Spleen (tissue), 11 donors: ENCODE results near the gene PHLDB2. TPM values are rescaled to one million over a fixed set of nuclear protein-coding genes. Genes with fewer than 3 reads are reported as not detected.

Experiments used
- DNase-seq: peaks from one replicate; pipeline ENCODE4 v3.0.0-alpha.2; 2020
- H3K27ac ChIP-seq, 8 donors: fragments of 200-600 bp; sonication (generic) in 7 of 8; 1 replicate in 4 of 8; 2 replicates in 4 of 8; pipeline versions ENCODE4 v1.5.0 to v1.8.0; 2016 to 2021; ENCODE audit warnings: inconsistent platforms in 4 of 8, mild to moderate bottlenecking in 4 of 8, moderate library complexity in 1 of 8
- H3K27me3 ChIP-seq, 7 donors: fragments of 200-600 bp; sonication (generic) in 6 of 7; replicated peaks in 1 of 7; 1 replicate in 4 of 7; 2 replicates in 3 of 7; pipeline versions ENCODE4 v1.5.0 to v1.8.0; 2016 to 2021; ENCODE audit warnings: inconsistent platforms in 3 of 7, mild to moderate bottlenecking in 1 of 7
- H3K36me3 ChIP-seq, 6 donors: fragments of 200-600 bp; sonication (generic) in 5 of 6; 1 replicate in 4 of 6; 2 replicates in 2 of 6; pipeline versions ENCODE4 v1.5.0 to v1.8.0; 2016 to 2021; ENCODE audit warnings: inconsistent platforms in 2 of 6
- H3K4me1 ChIP-seq, 6 donors: fragments of 200-600 bp; sonication (generic) in 5 of 6; 1 replicate in 3 of 6; 2 replicates in 3 of 6; pipeline versions ENCODE4 v1.5.0 to v1.8.0; 2016 to 2021; ENCODE audit warnings: inconsistent platforms in 3 of 6
- H3K4me3 ChIP-seq, 8 donors: fragments of 200-600 bp; sonication (generic) in 7 of 8; 1 replicate in 4 of 8; 2 replicates in 4 of 8; pipeline versions ENCODE4 v1.5.0 to v1.8.0; 2016 to 2021; ENCODE audit warnings: inconsistent platforms in 4 of 8, mild to moderate bottlenecking in 4 of 8, moderate library complexity in 2 of 8
- H3K9me3 ChIP-seq, 8 donors: fragments of 200-600 bp; sonication (generic) in 7 of 8; 1 replicate in 4 of 8; 2 replicates in 4 of 8; pipeline versions ENCODE4 v1.5.0 to v1.8.0; 2016 to 2021; ENCODE audit warnings: inconsistent platforms in 4 of 8
- POLR2A ChIP-seq, 3 donors: fragments of 450-650 bp; IDR thresholded peaks; one replicate each; pipeline ENCODE4 v1.5.1; 2017; ENCODE audit warnings: antibody characterized with exemption in 3 of 3, mild to moderate bottlenecking in 1 of 3
- POLR2AphosphoS5 ChIP-seq, 3 donors: sonication (generic); formaldehyde crosslinking; IDR thresholded peaks; one replicate each; pipeline ENCODE4 v1.5.1; 2017; ENCODE audit warnings: antibody characterized with exemption in 3 of 3
- WGBS, 5 donors: extraction: QIAGEN DNeasy Blood & Tissue Kit in 3 of 5; methylation state at CpG; one replicate each; pipeline versions ENCODE4 v1.1.5 to v1.1.7; 2013 to 2018; 5-methylcytosine and 5-hydroxymethylcytosine counted together
- intact Hi-C: fragments of 100-400 bp; cut with DNase I; formaldehyde crosslinking; loops from one replicate; pipeline ENCODE4 v1.15.0; 2023; ENCODE audit warnings: low total_unique reads
- polyA plus RNA-seq, 3 donors: library from polyadenylated mRNA; stranded (reverse); fragments of 200-250 nt; gene quantifications; one replicate each; pipeline ENCODE4 v1.2.1, GENCODE V29; 2013
- total RNA-seq, 7 donors: library from RNA; depleted of rRNA in 3 of 7; stranded (reverse); fragments of >200 nt in 3 of 7; fragmentation: NEBNext Ultra II Directional in 4 of 7; extraction: Animal tissue kit (Norgen Biotek cat#: 25700) in 4 of 7; gene quantifications; one replicate each; pipeline versions ENCODE4 v1.1.0 to v1.2.1, GENCODE V29; 2016 to 2021
- TF ChIP-seq, protein P1 (sequence below), 11 experiments: fragments of 200-600 bp in 7 of 11; fragments of 450-650 bp in 4 of 11; sonication (generic) in 4 of 11; IDR thresholded peaks in 8 of 11; conservative IDR thresholded peaks in 3 of 11; 1 replicate in 7 of 11; 2 replicates in 4 of 11; pipeline versions ENCODE4 v1.4.0 to v1.8.0; 2016 to 2021; ENCODE audit warnings: antibody characterized with exemption in 11 of 11, inconsistent platforms in 4 of 11, mild to moderate bottlenecking in 1 of 11
- donor health status: healthy with polysubstance abuse.
- donor health status: DM: no; HTN: no; CAD: no; lungs with moderate emphysema.
- donor health status: DM: no; HTN: no; CAD: no.
- donor health status: Bipolar disorder and iron deficiency.
- donor health status: healthy.
- donor health status: DM: no; HTN: no; CAD: no.
- donor health status: DM: yes; HTN: yes; CAD: no.

PHLDB2 gene
- total and polyA plus RNA-seq, 10 donors, result 4.7 to 78.6 (median 42.3) TPM

DNA sequence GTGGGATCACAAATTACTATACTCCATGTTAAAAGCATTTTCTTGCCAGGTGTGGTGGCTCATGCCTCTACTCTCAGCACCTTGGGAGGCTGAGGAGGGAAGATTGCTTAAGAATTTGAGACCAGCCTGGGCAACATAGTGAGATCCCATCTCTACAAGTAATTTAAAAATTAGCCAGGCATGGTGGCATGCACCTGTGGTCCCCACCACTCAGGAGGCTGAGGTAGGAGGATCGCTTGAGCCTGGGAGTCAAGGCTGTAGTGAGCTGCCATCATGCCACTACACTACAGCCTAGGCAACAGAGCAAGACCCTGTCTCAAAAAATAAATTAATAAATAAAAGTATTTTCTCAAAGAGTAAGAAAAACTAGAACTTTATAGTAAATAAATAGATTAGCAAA lies 96.8 kb downstream of the PHLDB2 start:
- WGBS, 5 donors, result 86 to 98% (median 96%) methylated on average over 1 of the region's 1 CpG
- intact Hi-C loops, result no loop called here
- Histone ChIP-seq H3K36me3 (peaks cover 0 to 28% (median 0%) of the 10 kb centered on the region in 6 donors), H3K4me3 (no peak overlapping the region), H3K9me3 (no peaks in the 10 kb centered on the region), H3K27ac (peak overlapping the region in 1 of 8 donors; percentile 22), H3K27me3 (no peaks in the 10 kb centered on the region), H3K4me1 (peaks cover 0 to 11% (median 0%) of the 10 kb centered on the region in 6 donors)
- no peak for DNase-seq
- TF ChIP-seq, protein P1, sequence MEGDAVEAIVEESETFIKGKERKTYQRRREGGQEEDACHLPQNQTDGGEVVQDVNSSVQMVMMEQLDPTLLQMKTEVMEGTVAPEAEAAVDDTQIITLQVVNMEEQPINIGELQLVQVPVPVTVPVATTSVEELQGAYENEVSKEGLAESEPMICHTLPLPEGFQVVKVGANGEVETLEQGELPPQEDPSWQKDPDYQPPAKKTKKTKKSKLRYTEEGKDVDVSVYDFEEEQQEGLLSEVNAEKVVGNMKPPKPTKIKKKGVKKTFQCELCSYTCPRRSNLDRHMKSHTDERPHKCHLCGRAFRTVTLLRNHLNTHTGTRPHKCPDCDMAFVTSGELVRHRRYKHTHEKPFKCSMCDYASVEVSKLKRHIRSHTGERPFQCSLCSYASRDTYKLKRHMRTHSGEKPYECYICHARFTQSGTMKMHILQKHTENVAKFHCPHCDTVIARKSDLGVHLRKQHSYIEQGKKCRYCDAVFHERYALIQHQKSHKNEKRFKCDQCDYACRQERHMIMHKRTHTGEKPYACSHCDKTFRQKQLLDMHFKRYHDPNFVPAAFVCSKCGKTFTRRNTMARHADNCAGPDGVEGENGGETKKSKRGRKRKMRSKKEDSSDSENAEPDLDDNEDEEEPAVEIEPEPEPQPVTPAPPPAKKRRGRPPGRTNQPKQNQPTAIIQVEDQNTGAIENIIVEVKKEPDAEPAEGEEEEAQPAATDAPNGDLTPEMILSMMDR (IDR thresholded peaks at IDR 0.05 in 8 of 11, conservative IDR thresholded peaks at IDR 0.05 in 3 of 11), result no peak
- TF ChIP-seq POLR2AphosphoS5 (IDR thresholded peaks at IDR 0.05) (no peak), POLR2A (IDR thresholded peaks at IDR 0.05) (no peak)

DNA sequence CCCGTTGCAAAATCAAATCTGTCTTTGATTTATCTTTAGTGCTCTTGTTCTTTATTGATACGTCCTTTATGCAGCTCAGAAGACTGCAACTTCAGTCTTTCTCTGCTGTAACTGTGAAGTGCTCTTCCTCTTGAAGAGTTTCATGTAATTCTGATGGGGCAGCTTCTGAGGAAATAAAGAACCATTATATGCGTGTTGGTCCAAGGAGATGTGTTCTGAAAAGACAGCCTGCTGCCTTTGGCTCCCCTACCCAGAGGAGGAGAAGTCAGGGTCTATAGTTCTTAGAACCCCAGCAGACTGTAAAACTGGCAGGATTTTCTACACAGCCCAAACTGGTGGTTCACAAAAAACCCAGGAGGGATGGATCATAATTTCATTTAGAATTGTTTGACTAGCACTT lies 97.4 kb downstream of the PHLDB2 start:
- WGBS, 5 donors, result 85 to 92% (median 86%) methylated on average over 3 of the region's 3 CpGs
- intact Hi-C loops, result no loop called here
- Histone ChIP-seq H3K4me1 (peaks cover 0 to 11% (median 0%) of the 10 kb centered on the region in 6 donors), H3K36me3 (peaks cover 0 to 28% (median 0%) of the 10 kb centered on the region in 6 donors), H3K9me3 (no peaks in the 10 kb centered on the region), H3K27ac (peak overlapping the region in 1 of 8 donors; percentile 22), H3K27me3 (no peaks in the 10 kb centered on the region), H3K4me3 (no peak overlapping the region)
- TF ChIP-seq, protein P1 (IDR thresholded peaks at IDR 0.05 in 8 of 11, conservative IDR thresholded peaks at IDR 0.05 in 3 of 11), result no peak
- TF ChIP-seq POLR2A (IDR thresholded peaks at IDR 0.05) (no peak), POLR2AphosphoS5 (IDR thresholded peaks at IDR 0.05) (no peak)
- DNase-seq, result no peak

DNA sequence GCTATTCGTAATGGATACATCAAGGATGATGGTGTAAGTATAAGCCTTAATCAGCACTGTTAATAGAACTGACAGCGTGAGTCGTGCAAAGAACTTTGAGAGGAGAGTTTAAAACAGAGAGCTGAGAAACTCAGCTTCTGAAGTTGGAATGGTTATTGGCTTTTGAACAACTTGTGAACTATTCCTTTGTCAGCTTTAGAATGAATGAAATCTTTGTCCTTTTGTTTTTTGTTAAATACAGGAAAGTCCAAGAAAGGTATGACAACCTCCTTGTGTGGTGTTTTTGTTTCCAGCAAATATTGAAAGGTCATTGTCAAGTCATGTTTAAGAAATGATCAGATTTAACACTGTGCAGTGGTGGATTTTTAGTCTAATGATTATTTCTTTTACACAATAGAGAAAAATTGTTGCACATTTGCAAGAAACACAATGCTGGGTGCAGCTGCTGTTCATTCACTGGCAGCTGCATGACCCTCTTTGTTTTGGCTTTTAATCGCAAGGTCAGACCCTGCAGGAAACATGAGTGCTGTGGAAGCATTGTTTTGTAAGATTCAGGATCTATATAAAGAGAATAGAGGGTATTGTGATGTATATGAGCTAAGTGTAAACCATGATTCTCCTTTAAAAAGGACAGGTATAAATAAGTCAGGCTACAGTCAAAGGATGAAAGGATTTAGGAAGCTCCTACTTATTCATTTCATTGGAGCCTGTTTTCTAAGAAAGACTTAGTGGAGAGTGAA lies 98.1 kb downstream of the PHLDB2 start:
- TF ChIP-seq, protein P1 (IDR thresholded peaks at IDR 0.05 in 8 of 11, conservative IDR thresholded peaks at IDR 0.05 in 3 of 11), result no peak
- TF ChIP-seq POLR2A (IDR thresholded peaks at IDR 0.05) (no peak), POLR2AphosphoS5 (IDR thresholded peaks at IDR 0.05) (no peak)
- Histone ChIP-seq H3K27me3 (no peaks in the 10 kb centered on the region), H3K36me3 (peaks cover 0 to 28% (median 0%) of the 10 kb centered on the region in 6 donors), H3K4me1 (peaks cover 0 to 11% (median 0%) of the 10 kb centered on the region in 6 donors), H3K4me3 (no peak overlapping the region), H3K9me3 (no peaks in the 10 kb centered on the region), H3K27ac (no peak overlapping the region)
- DNase-seq, result no peak
- intact Hi-C loops, result no loop called here
- 70 to 85% (median 78%) methylated on average over 4 of the region's 4 CpGs for WGBS, 5 donors

DNA sequence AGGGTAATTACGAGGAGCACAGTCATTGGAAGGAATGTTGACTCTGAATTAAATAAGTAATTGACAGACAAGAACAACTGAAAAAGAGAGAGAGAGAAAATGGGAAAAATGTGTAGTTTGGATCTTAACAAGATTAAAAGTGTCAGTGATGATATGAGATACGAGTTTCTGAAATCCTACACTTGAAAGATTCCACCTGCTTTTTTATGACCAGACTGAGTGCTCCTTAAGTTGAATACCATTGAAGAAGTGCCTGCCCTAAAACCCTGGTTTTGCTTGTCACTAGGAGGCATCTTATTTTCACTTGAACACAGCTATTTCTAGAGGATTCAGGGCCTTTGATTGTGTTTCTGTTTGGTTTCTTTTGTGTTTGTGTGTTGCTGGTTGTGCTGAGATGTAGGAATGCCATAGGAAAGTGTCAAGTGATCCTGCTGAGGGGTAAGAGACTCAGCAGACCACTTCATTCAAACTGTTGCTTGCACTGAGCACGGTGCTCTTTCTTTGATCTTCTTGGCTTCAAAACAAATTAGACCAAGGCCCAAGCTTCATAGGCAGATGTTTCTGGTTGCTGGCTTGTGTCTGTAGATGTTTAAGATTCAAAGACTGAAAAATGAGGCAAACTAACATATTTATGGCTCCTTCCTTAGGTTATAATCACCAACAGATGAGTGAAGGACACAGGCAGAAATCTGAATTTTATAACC lies 102.5 kb downstream of the PHLDB2 start:
- peaks cover 0 to 10% (median 0%) of the 10 kb centered on the region in 6 donors for H3K36me3 ChIP-seq
- WGBS, 5 donors, result 64 to 82% (median 78%) methylated on average over 3 of the region's 3 CpGs
- peaks cover 0 to 14% (median 1%) of the 10 kb centered on the region in 6 donors for H3K4me1 ChIP-seq
- no peak for DNase-seq
- no peak overlapping the region for H3K4me3 ChIP-seq
- no peaks in the 10 kb centered on the region for H3K9me3 ChIP-seq
- intact Hi-C loops, result no loop called here
- TF ChIP-seq, protein P1 (IDR thresholded peaks at IDR 0.05 in 8 of 11, conservative IDR thresholded peaks at IDR 0.05 in 3 of 11), result no peak
- TF ChIP-seq POLR2A (IDR thresholded peaks at IDR 0.05) (no peak), POLR2AphosphoS5 (IDR thresholded peaks at IDR 0.05) (no peak)
- H3K27me3 ChIP-seq, result no peaks in the 10 kb centered on the region
- no peak overlapping the region for H3K27ac ChIP-seq
